ES-I3 (cell line): ENCODE results near the gene SMPD3.

ENCODE experiments used
- H3K36me3 ChIP-seq: 2 replicates; pipeline ENCODE4 v1.6.1; 2013; ENCODE audit warnings: mild to moderate bottlenecking, low read length, control low read depth, moderate library complexity; ENCODE audit not compliant: insufficient read depth
- H3K4me1 ChIP-seq: 2 replicates; pipeline ENCODE4 v1.6.1; 2013; ENCODE audit warnings: mild to moderate bottlenecking, control low read depth, low read length; ENCODE audit not compliant: insufficient read depth
- H3K9ac ChIP-seq: 2 replicates; pipeline ENCODE4 v1.6.1; 2013; ENCODE audit warnings: low read depth, mild to moderate bottlenecking, low read length, moderate library complexity
- H3K9me3 ChIP-seq: 2 replicates; pipeline ENCODE4 v1.6.1; 2013; ENCODE audit warnings: mild to moderate bottlenecking, low read length, moderate library complexity; ENCODE audit not compliant: control insufficient read depth, insufficient read depth

The SMPD3 gene

GRCh38 chr16:68412061-68412460 is 36.2 kb downstream of the SMPD3 start:
- Histone ChIP-seq H3K4me1 (peaks cover 10% of the 10 kb centered on the region), H3K9ac (no peak overlapping the region), H3K36me3 (no peaks in the 10 kb centered on the region), H3K9me3 (no peaks in the 10 kb centered on the region)

- Histone ChIP-seq H3K4me1 (peaks cover 13% of the 10 kb centered on the region), H3K9me3 (no peaks in the 10 kb centered on the region), H3K9ac (no peak overlapping the region), H3K36me3 (no peaks in the 10 kb centered on the region)
These were observed 37.2 kb downstream of the SMPD3 start for GRCh38 chr16:68411086-68411485.

- no peaks in the 10 kb centered on the region for H3K9me3 ChIP-seq
- peaks cover 13% of the 10 kb centered on the region for H3K4me1 ChIP-seq
- peak overlapping the region; percentile 1; the same call in 1 of the 2 replicates for H3K9ac ChIP-seq
- no peaks in the 10 kb centered on the region for H3K36me3 ChIP-seq
These were observed 39.3 kb downstream of the SMPD3 start for GRCh38 chr16:68408967-68409366.

GRCh38 chr16:68408428-68408827 is 39.9 kb downstream of the SMPD3 start:
- no peaks in the 10 kb centered on the region for H3K9me3 ChIP-seq
- no peak overlapping the region for H3K9ac ChIP-seq
- H3K4me1 ChIP-seq = peaks cover 13% of the 10 kb centered on the region
- H3K36me3 ChIP-seq = no peaks in the 10 kb centered on the region

DNA sequence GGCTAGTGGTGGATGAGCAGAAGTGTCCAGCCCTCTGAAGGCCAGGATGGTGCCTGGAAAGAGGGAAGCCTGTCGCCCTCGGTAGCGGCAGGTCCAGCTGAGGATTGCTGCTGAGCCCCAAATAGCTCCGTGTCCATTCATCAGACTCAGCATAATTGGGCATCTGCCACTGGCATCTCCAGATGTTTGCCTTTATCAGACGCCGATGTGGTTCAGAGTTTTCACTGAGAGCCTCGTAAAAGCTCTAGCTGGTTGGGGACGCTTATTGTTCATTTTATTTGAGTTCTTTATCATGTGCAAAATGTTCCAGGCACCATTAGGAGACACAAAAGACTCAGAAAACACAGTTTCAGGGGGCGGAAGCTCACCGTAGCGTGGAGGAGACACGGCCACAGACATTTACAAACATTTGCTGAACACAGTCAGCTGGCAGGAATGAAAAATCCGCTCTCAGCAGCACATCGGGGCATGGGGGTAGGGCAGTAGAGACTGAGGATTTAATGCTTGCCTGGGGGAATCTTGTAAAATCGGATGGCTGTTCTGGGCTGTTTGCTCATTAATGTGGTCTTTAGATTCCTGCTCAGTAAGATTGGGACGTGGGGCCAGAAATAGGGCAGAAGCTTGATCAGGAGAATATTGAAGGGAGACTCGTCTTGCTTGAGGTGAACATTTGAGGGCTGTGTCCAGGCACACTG is 41.7 kb downstream of the SMPD3 start:
- H3K9ac ChIP-seq = no peak overlapping the region
- no peaks in the 10 kb centered on the region for H3K36me3 ChIP-seq
- no peaks in the 10 kb centered on the region for H3K9me3 ChIP-seq
- H3K4me1 ChIP-seq = peaks cover 13% of the 10 kb centered on the region

GRCh38 chr16:68404736-68405345 is 43.5 kb downstream of the SMPD3 start:
- H3K9ac ChIP-seq = no peak overlapping the region
- H3K9me3 ChIP-seq = no peaks in the 10 kb centered on the region
- no peaks in the 10 kb centered on the region for H3K36me3 ChIP-seq
- H3K4me1 ChIP-seq = peaks cover 13% of the 10 kb centered on the region

- Histone ChIP-seq H3K9ac (no peak overlapping the region), H3K4me1 (peaks cover 11% of the 10 kb centered on the region), H3K36me3 (no peaks in the 10 kb centered on the region), H3K9me3 (no peaks in the 10 kb centered on the region)
These were observed 44.6 kb downstream of the SMPD3 start for GRCh38 chr16:68403704-68404103.

- Histone ChIP-seq H3K9ac (no peak overlapping the region), H3K36me3 (no peaks in the 10 kb centered on the region), H3K9me3 (no peaks in the 10 kb centered on the region), H3K4me1 (peaks cover 8% of the 10 kb centered on the region; the same call in 1 of the 2 replicates)
These were observed 45.1 kb downstream of the SMPD3 start for GRCh38 chr16:68403177-68403576.

DNA sequence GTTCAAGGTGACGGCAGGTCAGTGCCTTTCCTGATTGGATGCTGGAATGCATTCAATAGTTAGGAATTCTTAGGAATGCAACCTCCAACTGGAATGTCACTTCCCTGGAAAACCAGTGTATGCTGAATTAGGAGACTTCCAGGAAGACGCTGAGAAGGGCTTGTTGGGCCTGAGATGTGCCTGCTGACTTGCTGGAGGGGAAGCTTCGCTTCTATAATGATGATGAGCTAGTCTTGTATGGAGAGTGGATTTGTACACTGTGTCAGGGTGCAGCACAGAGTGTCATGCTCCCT is 45.6 kb downstream of the SMPD3 start:
- Histone ChIP-seq H3K9ac (no peak overlapping the region), H3K9me3 (no peaks in the 10 kb centered on the region), H3K4me1 (peaks cover 8% of the 10 kb centered on the region; the same call in 1 of the 2 replicates), H3K36me3 (no peaks in the 10 kb centered on the region)

GRCh38 chr16:68401871-68402747 is 46.2 kb downstream of the SMPD3 start:
- Histone ChIP-seq H3K9me3 (no peaks in the 10 kb centered on the region), H3K36me3 (no peaks in the 10 kb centered on the region), H3K9ac (no peak overlapping the region), H3K4me1 (peaks cover 8% of the 10 kb centered on the region; the same call in 1 of the 2 replicates)

GRCh38 chr16:68400924-68401460 is 47.3 kb downstream of the SMPD3 start:
- Histone ChIP-seq H3K4me1 (peaks cover 15% of the 10 kb centered on the region; the same call in 1 of the 2 replicates), H3K36me3 (no peaks in the 10 kb centered on the region), H3K9me3 (no peaks in the 10 kb centered on the region), H3K9ac (no peak overlapping the region)

- H3K4me1 ChIP-seq = peaks cover 15% of the 10 kb centered on the region; the same call in 1 of the 2 replicates
- H3K9ac ChIP-seq = no peak overlapping the region
- H3K9me3 ChIP-seq = no peaks in the 10 kb centered on the region
- no peaks in the 10 kb centered on the region for H3K36me3 ChIP-seq
These were observed 48.0 kb downstream of the SMPD3 start for GRCh38 chr16:68400083-68400923.

GRCh38 chr16:68399456-68399855 is 48.9 kb downstream of the SMPD3 start:
- Histone ChIP-seq H3K9me3 (no peaks in the 10 kb centered on the region), H3K36me3 (no peaks in the 10 kb centered on the region), H3K4me1 (peaks cover 15% of the 10 kb centered on the region; the same call in 1 of the 2 replicates), H3K9ac (no peak overlapping the region)
